Left renal cortex interstitium (tissue), 4 donors: ENCODE results near the gene ZKSCAN4. TPM values are rescaled to one million over a fixed set of nuclear protein-coding genes. Genes with fewer than 3 reads are reported as not detected.

Source experiments
- DNase-seq, 4 donors: peaks; one replicate each; pipeline ENCODE4 v3.0.0-alpha.2; 2013; ENCODE audit warnings: low read depth in 4 of 4, low spot score in 2 of 4, missing footprints in 1 of 4
- polyA plus RNA-seq, 4 donors: library from polyadenylated mRNA; unstranded; fragments of 120-200 nt; gene quantifications; one replicate each; pipeline ENCODE4 v1.2.1, GENCODE V29; 2013; ENCODE audit not compliant: insufficient read length in 4 of 4

The ZKSCAN4 gene
- polyA plus RNA-seq, 4 donors = 12.1 to 12.9 (median 12.3) TPM

GRCh38 chr6:28211840-28212509, 40.1 kb downstream of the ZKSCAN4 start:
- no peak for DNase-seq

GRCh38 chr6:28209753-28210535, 42.1 kb downstream of the ZKSCAN4 start:
- DNase-seq = no peak

DNA sequence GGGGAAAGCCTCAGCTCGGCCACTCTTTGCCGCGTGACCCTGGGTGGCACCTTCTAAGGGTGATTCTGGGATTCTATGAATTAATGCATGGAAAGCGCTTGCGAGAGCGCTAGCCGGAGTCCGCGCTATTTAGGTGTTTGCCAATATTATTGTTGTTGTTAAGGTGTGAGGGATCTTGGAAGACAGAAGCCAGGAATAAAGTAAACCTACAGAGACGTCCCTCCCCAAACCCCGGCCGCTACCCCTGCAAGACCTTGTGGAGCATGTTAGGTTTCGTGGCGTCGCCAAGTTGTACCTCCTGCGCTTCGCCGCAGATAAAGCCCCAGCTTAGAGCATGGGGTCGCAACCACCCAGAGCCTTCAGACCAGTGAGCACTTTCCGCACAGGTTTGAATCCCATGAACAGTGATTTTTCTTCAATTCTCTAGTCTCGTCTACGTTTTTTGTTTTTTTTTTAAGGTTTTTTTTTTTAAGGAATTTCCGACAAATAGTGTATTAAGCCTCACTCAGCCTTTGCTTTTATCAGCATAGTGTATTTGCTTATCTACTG, 43.9 kb downstream of the ZKSCAN4 start:
- DNase-seq = no peak

GRCh38 chr6:28207510-28208110, 44.5 kb downstream of the ZKSCAN4 start:
- peak in 1 of 4 donors; percentile 20 for DNase-seq

DNA sequence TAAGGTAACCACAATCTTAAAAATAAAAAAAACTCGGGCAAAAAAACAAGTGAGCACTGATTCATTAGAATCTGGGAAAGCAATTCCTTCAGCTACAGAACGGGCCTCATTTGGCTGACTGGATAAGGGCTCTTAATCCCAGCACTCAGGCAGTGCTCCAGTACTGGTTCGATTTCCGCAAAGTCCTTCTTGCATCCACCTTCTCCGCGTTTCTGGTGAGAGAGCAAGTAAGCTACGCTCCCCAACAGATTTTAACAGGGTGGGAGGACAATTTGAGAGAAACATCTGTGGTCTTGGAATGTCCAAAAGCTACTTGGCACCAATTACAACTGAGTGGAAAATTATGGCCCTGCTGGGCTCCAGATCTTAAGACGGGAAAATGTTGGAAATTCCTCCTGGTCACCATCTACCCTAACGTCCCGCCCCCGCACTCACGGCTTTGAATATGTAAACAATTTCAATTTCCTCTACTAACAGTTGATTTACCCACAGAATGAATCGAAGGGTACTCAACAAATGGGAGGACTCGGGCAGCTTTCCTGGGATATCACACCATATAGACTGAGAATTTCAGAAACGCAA, 45.0 kb downstream of the ZKSCAN4 start:
- no peak for DNase-seq

GRCh38 chr6:28206527-28206926, 45.5 kb downstream of the ZKSCAN4 start:
- no peak for DNase-seq

DNA sequence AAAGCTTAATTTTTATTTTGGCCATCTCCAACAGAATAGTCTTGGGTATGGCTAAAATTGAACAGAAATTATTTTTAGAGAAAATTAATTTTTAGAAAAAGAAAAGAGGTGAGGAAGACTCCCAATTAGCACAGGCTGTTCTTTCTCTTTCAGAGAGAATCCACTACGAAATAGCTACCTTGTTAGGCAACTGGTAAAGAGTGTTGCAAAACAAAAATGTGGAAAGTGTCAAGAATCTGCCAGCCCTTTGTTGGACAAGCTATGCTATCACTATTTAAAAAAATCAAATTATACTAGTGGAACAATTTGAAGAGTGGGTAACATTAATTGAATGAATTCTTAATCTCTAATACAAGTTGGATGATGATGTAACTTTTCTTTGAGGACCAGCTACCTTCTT, 46.2 kb downstream of the ZKSCAN4 start:
- no peak for DNase-seq

DNA sequence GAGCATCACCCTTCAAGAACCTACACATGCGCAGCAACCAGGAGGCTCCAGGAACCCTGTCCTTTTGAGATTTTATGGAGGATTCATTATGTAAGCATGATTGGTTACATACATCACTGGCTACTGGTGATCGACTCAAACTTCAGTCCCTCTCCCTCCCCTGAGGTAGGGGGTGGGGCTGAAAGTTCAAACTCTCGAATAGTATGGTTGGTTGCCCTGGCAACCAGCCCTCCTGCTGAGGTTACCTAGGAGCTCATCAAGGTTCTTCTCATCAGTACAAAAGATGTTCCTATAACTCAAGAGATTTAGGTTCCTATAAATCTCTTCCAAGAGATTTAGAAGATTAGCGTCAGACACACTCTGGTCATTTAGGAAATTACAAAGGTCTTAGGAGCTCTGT, 48.9 kb downstream of the ZKSCAN4 start:
- no peak for DNase-seq

DNA sequence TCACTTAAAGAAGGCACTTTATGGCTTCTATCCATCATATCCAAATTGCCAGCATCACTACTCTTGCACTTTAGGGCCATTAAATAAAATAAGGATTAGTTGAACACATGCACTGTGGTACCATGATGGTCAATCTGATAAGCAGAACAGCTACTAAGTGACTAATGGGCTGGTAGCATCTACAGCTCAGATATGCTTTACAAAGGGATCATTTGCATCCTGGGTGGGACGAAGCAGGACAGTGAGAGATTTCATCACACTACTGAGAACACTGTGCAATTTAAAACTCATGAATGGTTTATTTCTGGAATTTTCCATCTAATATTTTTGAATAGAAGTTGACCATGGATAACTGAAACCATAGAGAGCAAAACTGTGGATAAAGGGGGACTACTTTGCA, 52.0 kb downstream of the ZKSCAN4 start:
- DNase-seq = no peak

Other genes with a start within 250 kb of the ZKSCAN4 start
- 1 to 10 TPM; 3.0 to 5.0 (median 4.1) TPM for gene ZNF165, start 171.7 kb downstream of the ZKSCAN4 start, polyA plus RNA-seq
- gene ZSCAN16, start 127.7 kb downstream of the ZKSCAN4 start, polyA plus RNA-seq = 10 to 100 TPM; 10.5 to 11.7 (median 11.3) TPM
- gene ZKSCAN8, start 110.4 kb downstream of the ZKSCAN4 start, polyA plus RNA-seq = 10 to 100 TPM; 32.0 to 47.3 (median 41.8) TPM
- gene ZSCAN9, start 27.0 kb downstream of the ZKSCAN4 start, polyA plus RNA-seq = 10 to 100 TPM; 21.9 to 40.5 (median 33.3) TPM
- gene NKAPL, start 7.0 kb upstream of the ZKSCAN4 start, polyA plus RNA-seq = 1 to 10 TPM; 2.1 to 3.4 (median 2.6) TPM
- gene ZSCAN26, start 14.9 kb upstream of the ZKSCAN4 start, polyA plus RNA-seq = 10 to 100 TPM; 26.2 to 43.2 (median 35.8) TPM
- 10 to 100 TPM in 2 of 4 donors, 1 to 10 TPM in 2; 9.0 to 12.7 (median 10.7) TPM for gene PGBD1, start 29.3 kb upstream of the ZKSCAN4 start, polyA plus RNA-seq
- gene ZSCAN31, start 83.9 kb upstream of the ZKSCAN4 start, polyA plus RNA-seq = 10 to 100 TPM in 2 of 4 donors, 1 to 10 TPM in 2; 8.1 to 11.5 (median 10.3) TPM
- 10 to 100 TPM in 2 of 4 donors, 1 to 10 TPM in 2; 6.9 to 14.6 (median 11.0) TPM for gene ZKSCAN3, start 97.7 kb upstream of the ZKSCAN4 start, polyA plus RNA-seq
- gene ZSCAN12, start 147.5 kb upstream of the ZKSCAN4 start, polyA plus RNA-seq = 10 to 100 TPM; 12.4 to 17.1 (median 15.6) TPM
- 10 to 100 TPM; 15.1 to 17.9 (median 16.6) TPM for gene ZSCAN23, start 191.2 kb upstream of the ZKSCAN4 start, polyA plus RNA-seq